SK-N-SH treated with all-trans-retinoic acid at 6 μM for 48 hours (cell line): ENCODE measurements around the gene YDJC.

Source experiments
- ATAC-seq: fragments of 200-7000 bp; cut with Tn5 transposase; 3 replicates; pipeline ENCODE4 v1.9.1; 2020; ENCODE audit warnings: mild to moderate bottlenecking, moderate library complexity
- ARNTL ChIP-seq: fragments of 450-650 bp; formaldehyde crosslinking; IDR thresholded peaks from 2 replicates; pipeline ENCODE4 v1.5.0; 2020; ENCODE audit warnings: low read depth, mild to moderate bottlenecking, moderate library complexity, borderline replicate concordance
- BACH2 ChIP-seq: fragments of 250-450 bp; sonication (Bioruptor Pico); IDR thresholded peaks from 2 replicates; pipeline ENCODE4 v1.9.0; 2021; ENCODE audit warnings: mild to moderate bottlenecking, borderline replicate concordance
- CSDC2 ChIP-seq: fragments of 250-450 bp; sonication (Bioruptor Pico); IDR thresholded peaks from 2 replicates; pipeline ENCODE4 v1.5.0; 2020; ENCODE audit warnings: mild to moderate bottlenecking, moderate library complexity
- ESRRG ChIP-seq: fragments of 250-450 bp; sonication (Bioruptor Pico); IDR thresholded peaks from 2 replicates; pipeline ENCODE4 v1.6.1; 2021; ENCODE audit warnings: mild to moderate bottlenecking
- GLIS3 ChIP-seq: fragments of 250-450 bp; sonication (Bioruptor Pico); IDR thresholded peaks from 2 replicates; pipeline ENCODE4 v1.5.0; 2020; ENCODE audit warnings: mild to moderate bottlenecking, moderate library complexity
- ISL1 ChIP-seq: fragments of 250-450 bp; sonication (Bioruptor Pico); IDR thresholded peaks from 2 replicates; pipeline ENCODE4 v2.1.2; 2022; ENCODE audit warnings: mild to moderate bottlenecking, moderate library complexity
- OSR1 ChIP-seq: fragments of 250-450 bp; sonication (Bioruptor Pico); IDR thresholded peaks from 2 replicates; pipeline ENCODE4 v1.8.0; 2022; ENCODE audit warnings: moderate library complexity, mild to moderate bottlenecking, inconsistent platforms
- PPARA ChIP-seq: fragments of 250-450 bp; sonication (Bioruptor Pico); IDR thresholded peaks from 2 replicates; pipeline ENCODE4 v1.5.0; 2020; ENCODE audit warnings: mild to moderate bottlenecking, borderline replicate concordance
- RARB ChIP-seq: fragments of 250-450 bp; sonication (Bioruptor Pico); IDR thresholded peaks from 2 replicates; pipeline ENCODE4 v1.8.0; 2021; ENCODE audit warnings: mild to moderate bottlenecking, moderate library complexity
- SNAI2 ChIP-seq: fragments of 250-450 bp; sonication (Bioruptor Pico); IDR thresholded peaks from 2 replicates; pipeline ENCODE4 v1.5.0; 2020; ENCODE audit warnings: mild to moderate bottlenecking, moderate library complexity
- TCF4 ChIP-seq: fragments of 250-450 bp; sonication (Bioruptor Pico); IDR thresholded peaks from 2 replicates; pipeline ENCODE4 v1.8.0; 2021; ENCODE audit warnings: mild to moderate bottlenecking, moderate library complexity, borderline replicate concordance
- TOX ChIP-seq: fragments of 250-450 bp; sonication (Bioruptor Pico); IDR thresholded peaks from 2 replicates; pipeline ENCODE4 v1.8.0; 2021; ENCODE audit warnings: mild to moderate bottlenecking, moderate library complexity, borderline replicate concordance
- ZFP3 ChIP-seq: fragments of 250-450 bp; sonication (Bioruptor Pico); IDR thresholded peaks from 2 replicates; pipeline ENCODE4 v1.5.0; 2020; ENCODE audit warnings: mild to moderate bottlenecking, moderate library complexity
- ZFP30 ChIP-seq: fragments of 450-650 bp; formaldehyde crosslinking; IDR thresholded peaks from 2 replicates; pipeline ENCODE4 v1.5.0; 2022; ENCODE audit warnings: mild to moderate bottlenecking, moderate library complexity
- ZNF70 ChIP-seq: fragments of 450-650 bp; formaldehyde crosslinking; IDR thresholded peaks from 2 replicates; pipeline ENCODE4 v1.5.0; 2020; ENCODE audit warnings: mild to moderate bottlenecking, moderate library complexity
- ZNF8 ChIP-seq: fragments of 450-650 bp; formaldehyde crosslinking; IDR thresholded peaks from 2 replicates; pipeline ENCODE4 v1.5.0; 2020; ENCODE audit warnings: mild to moderate bottlenecking, moderate library complexity
- TF ChIP-seq, protein P1 (sequence below): fragments of 250-450 bp; sonication (Bioruptor Pico); IDR thresholded peaks from 2 replicates; pipeline ENCODE4 v1.5.0; 2020; ENCODE audit warnings: mild to moderate bottlenecking, moderate library complexity
- TF ChIP-seq, protein P2 (sequence below): fragments of 250-450 bp; sonication (Bioruptor Pico); IDR thresholded peaks from 2 replicates; pipeline ENCODE4 v1.8.0; 2021; ENCODE audit warnings: low read depth, mild to moderate bottlenecking, moderate library complexity, borderline replicate concordance
- TF ChIP-seq, protein P3 (sequence below): fragments of 250-450 bp; sonication (Bioruptor Pico); IDR thresholded peaks from 2 replicates; pipeline ENCODE4 v1.5.1; 2020; ENCODE audit warnings: low read depth, mild to moderate bottlenecking, moderate library complexity
- TF ChIP-seq, protein P4 (sequence below): fragments of 250-450 bp; sonication (Bioruptor Pico); IDR thresholded peaks from 2 replicates; pipeline ENCODE4 v1.8.0; 2020; ENCODE audit warnings: mild to moderate bottlenecking, moderate library complexity, borderline replicate concordance
- TF ChIP-seq, protein P5 (sequence below): fragments of 250-450 bp; sonication (Bioruptor Pico); IDR thresholded peaks from 2 replicates; pipeline ENCODE4 v1.5.1; 2021; ENCODE audit warnings: mild to moderate bottlenecking, moderate library complexity

YDJC gene

DNA sequence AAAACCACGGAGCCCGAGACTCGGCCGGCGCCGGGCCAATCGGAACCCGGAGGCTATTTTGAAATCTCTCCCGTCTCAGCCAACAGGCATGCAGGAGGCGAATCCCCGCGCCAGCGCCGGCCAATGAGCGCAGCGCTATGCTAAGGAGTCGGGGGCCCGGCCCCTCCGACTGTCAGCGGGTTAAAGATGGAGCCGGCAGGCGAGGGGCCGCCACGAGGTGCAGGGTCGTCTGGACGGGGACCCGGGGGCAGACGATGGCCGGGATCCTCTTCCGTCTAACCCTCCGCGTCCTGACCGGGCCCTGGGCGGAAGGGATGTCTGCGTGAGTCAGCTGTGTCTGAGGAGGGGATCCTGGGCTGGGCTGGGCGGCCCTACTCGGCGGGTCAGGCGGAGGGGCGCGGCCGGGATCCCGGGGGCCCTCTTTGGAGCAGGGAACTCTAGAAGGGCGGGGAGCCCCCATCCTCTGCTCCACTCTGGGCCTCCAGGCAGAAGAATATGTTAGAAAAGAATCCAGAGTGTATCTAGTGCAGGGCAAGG is 22.3 kb upstream of the YDJC start:
- TF ChIP-seq ISL1 (CRISPR knock-in tag) (no peak), TOX (CRISPR knock-in tag) (no peak), ZNF8 (CRISPR knock-in tag) (no peak), ZFP30 (CRISPR knock-in tag) (no peak), GLIS3 (CRISPR knock-in tag) (no peak), RARB (no peak), SNAI2 (no peak), CSDC2 (CRISPR knock-in tag) (no peak), ARNTL (no peak), OSR1 (CRISPR knock-in tag) (no peak), ZNF70 (CRISPR knock-in tag) (no peak)
- TF ChIP-seq, protein P1, sequence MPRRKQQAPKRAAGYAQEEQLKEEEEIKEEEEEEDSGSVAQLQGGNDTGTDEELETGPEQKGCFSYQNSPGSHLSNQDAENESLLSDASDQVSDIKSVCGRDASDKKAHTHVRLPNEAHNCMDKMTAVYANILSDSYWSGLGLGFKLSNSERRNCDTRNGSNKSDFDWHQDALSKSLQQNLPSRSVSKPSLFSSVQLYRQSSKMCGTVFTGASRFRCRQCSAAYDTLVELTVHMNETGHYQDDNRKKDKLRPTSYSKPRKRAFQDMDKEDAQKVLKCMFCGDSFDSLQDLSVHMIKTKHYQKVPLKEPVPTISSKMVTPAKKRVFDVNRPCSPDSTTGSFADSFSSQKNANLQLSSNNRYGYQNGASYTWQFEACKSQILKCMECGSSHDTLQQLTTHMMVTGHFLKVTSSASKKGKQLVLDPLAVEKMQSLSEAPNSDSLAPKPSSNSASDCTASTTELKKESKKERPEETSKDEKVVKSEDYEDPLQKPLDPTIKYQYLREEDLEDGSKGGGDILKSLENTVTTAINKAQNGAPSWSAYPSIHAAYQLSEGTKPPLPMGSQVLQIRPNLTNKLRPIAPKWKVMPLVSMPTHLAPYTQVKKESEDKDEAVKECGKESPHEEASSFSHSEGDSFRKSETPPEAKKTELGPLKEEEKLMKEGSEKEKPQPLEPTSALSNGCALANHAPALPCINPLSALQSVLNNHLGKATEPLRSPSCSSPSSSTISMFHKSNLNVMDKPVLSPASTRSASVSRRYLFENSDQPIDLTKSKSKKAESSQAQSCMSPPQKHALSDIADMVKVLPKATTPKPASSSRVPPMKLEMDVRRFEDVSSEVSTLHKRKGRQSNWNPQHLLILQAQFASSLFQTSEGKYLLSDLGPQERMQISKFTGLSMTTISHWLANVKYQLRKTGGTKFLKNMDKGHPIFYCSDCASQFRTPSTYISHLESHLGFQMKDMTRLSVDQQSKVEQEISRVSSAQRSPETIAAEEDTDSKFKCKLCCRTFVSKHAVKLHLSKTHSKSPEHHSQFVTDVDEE (CRISPR knock-in tag) = no peak
- TF ChIP-seq, protein P2, sequence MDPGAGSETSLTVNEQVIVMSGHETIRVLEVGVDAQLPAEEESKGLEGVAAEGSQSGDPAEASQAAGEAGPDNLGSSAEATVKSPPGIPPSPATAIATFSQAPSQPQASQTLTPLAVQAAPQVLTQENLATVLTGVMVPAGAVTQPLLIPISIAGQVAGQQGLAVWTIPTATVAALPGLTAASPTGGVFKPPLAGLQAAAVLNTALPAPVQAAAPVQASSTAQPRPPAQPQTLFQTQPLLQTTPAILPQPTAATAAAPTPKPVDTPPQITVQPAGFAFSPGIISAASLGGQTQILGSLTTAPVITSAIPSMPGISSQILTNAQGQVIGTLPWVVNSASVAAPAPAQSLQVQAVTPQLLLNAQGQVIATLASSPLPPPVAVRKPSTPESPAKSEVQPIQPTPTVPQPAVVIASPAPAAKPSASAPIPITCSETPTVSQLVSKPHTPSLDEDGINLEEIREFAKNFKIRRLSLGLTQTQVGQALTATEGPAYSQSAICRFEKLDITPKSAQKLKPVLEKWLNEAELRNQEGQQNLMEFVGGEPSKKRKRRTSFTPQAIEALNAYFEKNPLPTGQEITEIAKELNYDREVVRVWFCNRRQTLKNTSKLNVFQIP (CRISPR knock-in tag) = no peak
- TF ChIP-seq, protein P3, sequence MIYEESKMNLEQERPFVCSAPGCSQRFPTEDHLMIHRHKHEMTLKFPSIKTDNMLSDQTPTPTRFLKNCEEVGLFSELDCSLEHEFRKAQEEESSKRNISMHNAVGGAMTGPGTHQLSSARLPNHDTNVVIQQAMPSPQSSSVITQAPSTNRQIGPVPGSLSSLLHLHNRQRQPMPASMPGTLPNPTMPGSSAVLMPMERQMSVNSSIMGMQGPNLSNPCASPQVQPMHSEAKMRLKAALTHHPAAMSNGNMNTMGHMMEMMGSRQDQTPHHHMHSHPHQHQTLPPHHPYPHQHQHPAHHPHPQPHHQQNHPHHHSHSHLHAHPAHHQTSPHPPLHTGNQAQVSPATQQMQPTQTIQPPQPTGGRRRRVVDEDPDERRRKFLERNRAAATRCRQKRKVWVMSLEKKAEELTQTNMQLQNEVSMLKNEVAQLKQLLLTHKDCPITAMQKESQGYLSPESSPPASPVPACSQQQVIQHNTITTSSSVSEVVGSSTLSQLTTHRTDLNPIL (CRISPR knock-in tag) = no peak
- TF ChIP-seq, all 23 proteins: peak for 0

DNA sequence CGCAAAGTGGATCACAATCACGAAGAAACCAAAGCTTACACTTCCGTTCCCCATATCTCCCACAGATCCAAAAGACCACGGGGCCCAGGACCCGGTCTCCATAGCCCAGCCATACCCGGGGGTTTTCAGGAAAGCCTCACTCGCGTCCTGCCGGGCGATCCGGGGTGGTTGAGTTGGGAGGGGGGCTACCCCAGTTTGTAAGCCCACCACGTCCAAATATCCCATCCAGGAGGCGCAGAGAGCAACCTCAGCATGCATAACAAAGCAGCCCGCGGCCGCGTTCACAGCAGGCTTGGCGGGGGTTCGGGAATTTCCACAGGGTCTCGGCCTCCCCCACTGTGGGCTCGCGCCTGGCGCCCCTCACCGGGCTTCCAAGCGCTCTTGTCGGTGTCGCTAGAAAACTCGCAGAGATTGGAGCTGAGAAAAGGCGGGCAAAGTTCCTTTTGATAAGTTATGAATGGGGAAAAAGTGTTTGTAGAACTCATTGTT is 21.7 kb upstream of the YDJC start:
- no peak for TF ChIP-seq BACH2 (CRISPR knock-in tag)
- TF ChIP-seq, protein P4, sequence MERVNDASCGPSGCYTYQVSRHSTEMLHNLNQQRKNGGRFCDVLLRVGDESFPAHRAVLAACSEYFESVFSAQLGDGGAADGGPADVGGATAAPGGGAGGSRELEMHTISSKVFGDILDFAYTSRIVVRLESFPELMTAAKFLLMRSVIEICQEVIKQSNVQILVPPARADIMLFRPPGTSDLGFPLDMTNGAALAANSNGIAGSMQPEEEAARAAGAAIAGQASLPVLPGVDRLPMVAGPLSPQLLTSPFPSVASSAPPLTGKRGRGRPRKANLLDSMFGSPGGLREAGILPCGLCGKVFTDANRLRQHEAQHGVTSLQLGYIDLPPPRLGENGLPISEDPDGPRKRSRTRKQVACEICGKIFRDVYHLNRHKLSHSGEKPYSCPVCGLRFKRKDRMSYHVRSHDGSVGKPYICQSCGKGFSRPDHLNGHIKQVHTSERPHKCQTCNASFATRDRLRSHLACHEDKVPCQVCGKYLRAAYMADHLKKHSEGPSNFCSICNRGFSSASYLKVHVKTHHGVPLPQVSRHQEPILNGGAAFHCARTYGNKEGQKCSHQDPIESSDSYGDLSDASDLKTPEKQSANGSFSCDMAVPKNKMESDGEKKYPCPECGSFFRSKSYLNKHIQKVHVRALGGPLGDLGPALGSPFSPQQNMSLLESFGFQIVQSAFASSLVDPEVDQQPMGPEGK = no peak
- no peak for TF ChIP-seq TCF4 (CRISPR knock-in tag)
- no peak for TF ChIP-seq ZFP3
- no peak for TF ChIP-seq ESRRG (CRISPR knock-in tag)
- TF ChIP-seq CSDC2 (CRISPR knock-in tag) = no peak
- TF ChIP-seq GLIS3 (CRISPR knock-in tag) = no peak
- TF ChIP-seq, protein P3 (CRISPR knock-in tag) = no peak
- no peak for TF ChIP-seq ARNTL
- TF ChIP-seq, protein P5, sequence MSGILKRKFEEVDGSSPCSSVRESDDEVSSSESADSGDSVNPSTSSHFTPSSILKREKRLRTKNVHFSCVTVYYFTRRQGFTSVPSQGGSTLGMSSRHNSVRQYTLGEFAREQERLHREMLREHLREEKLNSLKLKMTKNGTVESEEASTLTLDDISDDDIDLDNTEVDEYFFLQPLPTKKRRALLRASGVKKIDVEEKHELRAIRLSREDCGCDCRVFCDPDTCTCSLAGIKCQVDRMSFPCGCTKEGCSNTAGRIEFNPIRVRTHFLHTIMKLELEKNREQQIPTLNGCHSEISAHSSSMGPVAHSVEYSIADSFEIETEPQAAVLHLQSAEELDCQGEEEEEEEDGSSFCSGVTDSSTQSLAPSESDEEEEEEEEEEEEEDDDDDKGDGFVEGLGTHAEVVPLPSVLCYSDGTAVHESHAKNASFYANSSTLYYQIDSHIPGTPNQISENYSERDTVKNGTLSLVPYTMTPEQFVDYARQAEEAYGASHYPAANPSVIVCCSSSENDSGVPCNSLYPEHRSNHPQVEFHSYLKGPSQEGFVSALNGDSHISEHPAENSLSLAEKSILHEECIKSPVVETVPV (CRISPR knock-in tag) = no peak
- TF ChIP-seq ZNF8 (CRISPR knock-in tag) = no peak
- TF ChIP-seq RARB = no peak
- TF ChIP-seq, protein P2 (CRISPR knock-in tag) = no peak
- no peak for TF ChIP-seq ZNF70 (CRISPR knock-in tag)
- TF ChIP-seq PPARA (CRISPR knock-in tag) = no peak
- TF ChIP-seq, protein P1 (CRISPR knock-in tag) = no peak
- no peak for TF ChIP-seq ISL1 (CRISPR knock-in tag)
- ATAC-seq = peak; percentile 45

More for the DNA sequence above, 22.3 kb upstream of the YDJC start:
- ATAC-seq = peak; percentile 98
